Mucosa of descending colon (tissue), 3 donors: ENCODE measurements around the gene DYRK1B. TPM values are rescaled to one million over a fixed set of nuclear protein-coding genes. Genes with fewer than 3 reads are reported as not detected.

Experiments
- ATAC-seq: fragments of 200-7000 bp; cut with Tn5 transposase; one replicate; pipeline ENCODE4 v1.9.1; 2020; ENCODE audit warnings: mild to moderate bottlenecking, moderate library complexity
- DNase-seq, 3 donors: peaks; one replicate each; pipeline ENCODE4 v3.0.0-alpha.2; 2020
- H3K36me3 ChIP-seq: fragments of 200-600 bp; one replicate; pipeline ENCODE4 v1.8.0; 2021; ENCODE audit warnings: low read depth, mild to moderate bottlenecking
- H3K4me1 ChIP-seq: fragments of 200-600 bp; one replicate; pipeline ENCODE4 v1.8.0; 2021; ENCODE audit warnings: low read depth, mild to moderate bottlenecking
- H3K4me3 ChIP-seq: fragments of 200-600 bp; one replicate; pipeline ENCODE4 v1.8.0; 2021; ENCODE audit warnings: mild to moderate bottlenecking
- H3K9me3 ChIP-seq: fragments of 200-600 bp; one replicate; pipeline ENCODE4 v1.8.0; 2021; ENCODE audit warnings: mild to moderate bottlenecking
- CTCF ChIP-seq: fragments of 200-600 bp; IDR thresholded peaks from one replicate; pipeline ENCODE4 v1.8.0; 2022; ENCODE audit warnings: antibody characterized with exemption, mild to moderate bottlenecking
- intact Hi-C, 2 donors: fragments of 100-400 bp; cut with DNase I in 1 of 2; cut with micrococcal nuclease in 1 of 2; formaldehyde crosslinking; loops; one replicate each; pipeline versions ENCODE4 v1.11.0 to v1.11.1; 2022; cut with DNase I, micrococcal nuclease
- total RNA-seq, 3 donors: library from RNA; stranded (reverse); fragmentation: NEBNext Ultra II Directional in 2 of 3; extraction: Animal tissue kit (Norgen Biotek cat#: 25700) in 2 of 3; gene quantifications; one replicate each; pipeline versions ENCODE4 v1.2.1 to v1.2.4, GENCODE V29; 2021 to 2023
- donor health status: DM: no; HTN: no; CAD: no; lungs with moderate emphysema.
- donor health status: DM: no; HTN: no; CAD: no.
- donor health status: DM: no; HTN: yes; CAD: no.

Gene DYRK1B
- total RNA-seq, 3 donors from 2014 or later = 14.5 to 27.2 (median 23.7) TPM

- Histone ChIP-seq H3K9me3 (no peaks in the 10 kb centered on the region), H3K4me1 (peaks cover 13% of the 10 kb centered on the region), H3K36me3 (no peaks in the 10 kb centered on the region), H3K4me3 (no peak overlapping the region)
- ATAC-seq (no peak), DNase-seq (no peak)
- intact Hi-C loops = no loop called here
- no peak for TF ChIP-seq CTCF
Observed at GRCh38 chr19:39830406-39830805, 3.6 kb downstream of the DYRK1B start.

- no peak for TF ChIP-seq CTCF
- intact Hi-C loops = no loop called here
- no peak for DNase-seq
- Histone ChIP-seq H3K36me3 (no peaks in the 10 kb centered on the region), H3K4me1 (peaks cover 18% of the 10 kb centered on the region), H3K9me3 (no peaks in the 10 kb centered on the region), H3K4me3 (no peak overlapping the region)
- ATAC-seq = no peak
Observed at GRCh38 chr19:39829702-39830275, 4.2 kb downstream of the DYRK1B start.

- intact Hi-C loops = no loop called here
- Histone ChIP-seq H3K4me3 (no peak overlapping the region), H3K4me1 (peaks cover 24% of the 10 kb centered on the region), H3K36me3 (no peaks in the 10 kb centered on the region), H3K9me3 (no peaks in the 10 kb centered on the region)
- DNase-seq (no peak), ATAC-seq (no peak)
- no peak for TF ChIP-seq CTCF
Observed at GRCh38 chr19:39828654-39829032, 5.3 kb downstream of the DYRK1B start.

- Histone ChIP-seq H3K36me3 (no peaks in the 10 kb centered on the region), H3K4me3 (no peak overlapping the region), H3K9me3 (no peaks in the 10 kb centered on the region), H3K4me1 (peaks cover 22% of the 10 kb centered on the region)
- no peak for TF ChIP-seq CTCF
- ATAC-seq (no peak), DNase-seq (no peak)
- intact Hi-C loops = no loop called here
Observed at GRCh38 chr19:39828015-39828653, 5.8 kb downstream of the DYRK1B start.

GRCh38 chr19:39827216-39827615 is 6.7 kb downstream of the DYRK1B start:
- ATAC-seq = no peak
- Histone ChIP-seq H3K9me3 (no peaks in the 10 kb centered on the region), H3K4me1 (peaks cover 13% of the 10 kb centered on the region), H3K4me3 (no peak overlapping the region), H3K36me3 (no peaks in the 10 kb centered on the region)
- intact Hi-C loops = no loop called here
- DNase-seq = no peak
- TF ChIP-seq CTCF = no peak
